HCT116 (cell line): ENCODE results near the gene FRMD4A. TPM values are rescaled to one million over a fixed set of nuclear protein-coding genes. Genes with fewer than 3 reads are reported as not detected.

ENCODE experiments used
- ATAC-seq: fragments of 200-7000 bp; cut with Tn5 transposase; 2 replicates; pipeline ENCODE4 v1.9.1; 2020; ENCODE audit warnings: mild to moderate bottlenecking, moderate library complexity
- BruUV-seq: library from RNA; stranded (reverse); fragments of 400-500 nt; replicated peaks from 2 replicates; lab custom pipeline; 2021; lab: Mats Ljungman, UMichigan
- CTCF ChIA-PET: fragments of 300-600 bp; sonication (Branson Sonifier 250); formaldehyde crosslinking; loops from one replicate; lab custom pipeline; 2021; ENCODE audit warnings: antibody characterized with exemption; lab: Charles Lee
- POLR2A ChIA-PET: fragments of 300-600, 350-600 bp; sonication (Branson Sonifier 250); formaldehyde crosslinking; loops from one replicate; lab custom pipeline; 2021; ENCODE audit warnings: antibody characterized with exemption; lab: Charles Lee
- RAD21 ChIA-PET, 2 experiments: fragments of 300-600 bp; sonication (Branson Sonifier 250); formaldehyde crosslinking; loops; one replicate each; lab custom pipeline; 2023; ENCODE audit warnings: low total read pairs in 2 of 2; ENCODE audit not compliant: uncharacterized antibody in 2 of 2, unreplicated experiment in 2 of 2, low non-redundant PET in 1 of 2; lab: Charles Lee
- DNase-seq: peaks from one replicate; pipeline ENCODE4 v3.0.0-alpha.2; 2010; ENCODE audit warnings: low read depth, low spot score
- H2AFZ ChIP-seq: fragments of 200-600 bp; shearing (Covaris generic), sonication (generic); 2 replicates; pipeline ENCODE4 v1.6.1; 2017; ENCODE audit warnings: low read depth, mixed run types, mixed read lengths, antibody characterized with exemption, low read length; ENCODE audit not compliant: poor library complexity, severe bottlenecking
- H3K27ac ChIP-seq: 2 replicates; pipeline ENCODE4 v1.5.1; 2012; ENCODE audit warnings: low read depth, low read length
- H3K27me3 ChIP-seq: fragments of 200-600 bp; sonication (generic); 2 replicates; pipeline ENCODE4 v1.6.1; 2016; ENCODE audit warnings: mixed run types, low read length, mixed read lengths; ENCODE audit not compliant: insufficient read depth
- H3K36me3 ChIP-seq, 2 experiments: fragments of 200-500 bp in 1 of 2; fragments of 200-600 bp in 1 of 2; sonication (Bioruptor generic) in 1 of 2; sonication (generic) in 1 of 2; 2 replicates each; pipeline versions ENCODE4 v1.5.1 to v1.6.1; 2014 to 2016; ENCODE audit warnings: low read length in 2 of 2, inconsistent platforms in 1 of 2, mixed read lengths in 1 of 2, mixed run types in 1 of 2; ENCODE audit not compliant: insufficient read depth in 2 of 2, control insufficient read depth in 1 of 2
- H3K4me1 ChIP-seq, 2 experiments: fragments of 200-600 bp in 1 of 2; sonication (generic) in 1 of 2; 2 replicates each; pipeline versions ENCODE4 v1.5.1 to v1.6.1; 2012 to 2017; ENCODE audit warnings: low read length in 2 of 2, inconsistent platforms in 1 of 2, mild to moderate bottlenecking in 1 of 2, mixed read lengths in 1 of 2, mixed run types in 1 of 2, moderate library complexity in 1 of 2; ENCODE audit not compliant: insufficient read depth in 2 of 2, control insufficient read depth in 1 of 2
- H3K4me2 ChIP-seq: fragments of 200-600 bp; sonication (generic); 2 replicates; pipeline ENCODE4 v1.6.1; 2017; ENCODE audit warnings: mixed run types, low read length, mixed read lengths
- H3K4me3 ChIP-seq, 2 experiments: fragments of 200-600 bp in 1 of 2; sonication (generic) in 1 of 2; replicated peaks in 1 of 2; 2 replicates each; pipeline ENCODE4 v1.5.1; 2011 to 2016; ENCODE audit warnings: low read length in 2 of 2, control low read depth in 1 of 2, low read depth in 1 of 2, mild to moderate bottlenecking in 1 of 2, mixed read lengths in 1 of 2, mixed run types in 1 of 2
- H3K79me2 ChIP-seq: fragments of 200-600 bp; sonication (generic); 2 replicates; pipeline ENCODE4 v1.6.1; 2017; ENCODE audit warnings: mild to moderate bottlenecking, mixed run types, low read length, moderate library complexity, mixed read lengths; ENCODE audit not compliant: insufficient read depth
- H3K9ac ChIP-seq: fragments of 200-600 bp; sonication (generic); 2 replicates; pipeline ENCODE4 v1.6.1; 2016; ENCODE audit warnings: low read length, mixed read lengths
- H3K9me2 ChIP-seq: fragments of 200-600 bp; sonication (generic), shearing (Covaris generic); 2 replicates; pipeline ENCODE4 v1.6.1; 2017; ENCODE audit warnings: mixed run types, mild to moderate bottlenecking, moderate library complexity; ENCODE audit not compliant: insufficient read depth
- H3K9me3 ChIP-seq, 2 experiments: fragments of 200-500 bp in 1 of 2; fragments of 200-600 bp in 1 of 2; sonication (Bioruptor generic) in 1 of 2; sonication (generic) in 1 of 2; 2 replicates each; pipeline ENCODE4 v1.6.1; 2014 to 2017; ENCODE audit warnings: low read length in 2 of 2, mixed read lengths in 2 of 2, inconsistent platforms in 1 of 2, low read depth in 1 of 2, mild to moderate bottlenecking in 1 of 2, mixed run types in 1 of 2, moderate library complexity in 1 of 2; ENCODE audit not compliant: control insufficient read depth in 1 of 2, insufficient read depth in 1 of 2
- H4K20me1 ChIP-seq: fragments of 200-600 bp; sonication (generic), shearing (Covaris generic); 2 replicates; pipeline ENCODE4 v1.6.1; 2017; ENCODE audit warnings: mixed run types, mild to moderate bottlenecking, moderate library complexity; ENCODE audit not compliant: insufficient read depth
- CBX3 ChIP-seq: IDR thresholded peaks from 2 replicates; pipeline ENCODE4 v1.6.1; 2012; ENCODE audit warnings: low read depth
- EZH2phosphoT487 ChIP-seq: fragments of 200-600 bp; IDR thresholded peaks from 2 replicates; pipeline ENCODE4 v1.6.1; 2018; ENCODE audit warnings: antibody characterized with exemption, borderline replicate concordance
- JUND ChIP-seq: IDR thresholded peaks from 2 replicates; pipeline ENCODE4 v1.6.1; 2012
- POLR2A ChIP-seq: IDR thresholded peaks from 2 replicates; pipeline ENCODE4 v1.7.0; 2011; ENCODE audit warnings: borderline replicate concordance; ENCODE audit not compliant: insufficient read depth, insufficient read length; ENCODE audit errors: extremely low read depth
- POLR2AphosphoS5 ChIP-seq: IDR thresholded peaks from 2 replicates; pipeline ENCODE4 v1.6.1; 2011; ENCODE audit warnings: mild to moderate bottlenecking, low read depth, low read length, moderate library complexity
- RAD21 ChIP-seq: IDR thresholded peaks from 2 replicates; pipeline ENCODE4 v1.6.1; 2012; ENCODE audit warnings: low read depth, mild to moderate bottlenecking
- SP1 ChIP-seq: IDR thresholded peaks from 2 replicates; pipeline ENCODE4 v1.6.1; 2012; ENCODE audit warnings: low read depth
- SRF ChIP-seq: IDR thresholded peaks from 2 replicates; pipeline ENCODE4 v1.6.1; 2012; ENCODE audit warnings: low read depth
- TCF7L2 ChIP-seq: IDR thresholded peaks from 2 replicates; pipeline ENCODE4 v1.7.0; 2011; ENCODE audit warnings: borderline replicate concordance, inconsistent platforms; ENCODE audit not compliant: insufficient read depth, insufficient read length; ENCODE audit errors: extremely low read depth
- YY1 ChIP-seq: IDR thresholded peaks from 2 replicates; pipeline ENCODE4 v1.6.1; 2011; ENCODE audit warnings: low read length, low read depth, moderate library complexity, mild to moderate bottlenecking; ENCODE audit not compliant: insufficient replicate concordance; ENCODE audit errors: extremely low read depth
- ZFX ChIP-seq: fragments of 450-650 bp; IDR thresholded peaks from 2 replicates; pipeline ENCODE4 v1.6.1; 2017
- ZNF274 ChIP-seq: fragments of 200-500 bp; sonication (Bioruptor generic); IDR thresholded peaks from 2 replicates; pipeline ENCODE4 v1.6.1; 2014; ENCODE audit warnings: mild to moderate bottlenecking, low read depth, low read length, inconsistent platforms
- intact Hi-C: fragments of 100-400 bp; cut with micrococcal nuclease; formaldehyde crosslinking; loops from 2 replicates; pipeline ENCODE4 v1.10.0; 2022
- total RNA-seq: library from RNA; stranded (reverse); gene quantifications from one replicate; pipeline ENCODE4 v1.2.1, GENCODE V29; 2021; ENCODE audit not compliant: unreplicated experiment
- TF ChIP-seq, protein P1 (sequence below): IDR thresholded peaks from 2 replicates; pipeline ENCODE4 v1.6.1; 2012

The FRMD4A gene
- total RNA-seq, 1 experiment from 2014 or later: 0.20 TPM

DNA sequence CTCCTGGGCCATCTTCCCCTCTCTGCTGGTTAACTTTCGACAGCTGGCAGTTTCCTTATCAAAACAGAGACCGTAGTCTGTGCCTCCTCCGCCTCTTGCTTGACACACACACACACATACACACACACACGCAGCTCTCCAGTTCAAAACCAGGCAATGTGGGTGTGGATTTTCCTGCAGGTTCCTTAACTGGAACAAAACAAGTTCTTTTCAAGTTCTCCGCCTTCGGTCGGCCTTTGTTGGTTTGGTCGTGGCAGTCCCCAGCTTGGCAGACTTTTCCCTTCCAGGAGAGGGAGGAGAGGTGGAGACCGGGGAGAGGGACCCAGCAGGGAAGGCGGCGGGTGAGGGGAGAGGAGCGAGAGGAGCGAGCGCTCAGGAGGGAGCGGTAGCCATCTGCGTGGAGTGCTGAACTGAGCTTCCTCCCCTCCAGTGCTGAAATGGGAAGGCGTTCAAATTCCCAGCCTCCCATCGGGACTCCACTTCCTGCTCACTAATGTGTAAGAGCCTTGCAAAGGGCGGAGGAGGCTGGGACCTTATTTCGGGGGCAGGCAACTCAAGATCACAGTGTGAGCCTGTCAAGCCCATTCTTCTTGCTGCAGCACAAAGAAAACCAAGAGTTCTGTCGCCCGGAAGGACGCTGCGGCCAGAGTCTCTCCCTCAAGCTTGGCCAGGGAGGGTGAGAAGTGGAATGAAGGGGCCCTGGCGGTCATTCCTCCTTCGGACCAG, 623.4 kb downstream of the FRMD4A start:
- H4K20me1 ChIP-seq: no peaks in the 10 kb centered on the region
- H3K9ac ChIP-seq: no peak overlapping the region
- H3K9me2 ChIP-seq: no peaks in the 10 kb centered on the region
- ChIA-PET RAD21 (no interaction called here), POLR2A (no interaction called here), CTCF (no interaction called here)
- no peaks in the 10 kb centered on the region for H3K9me3 ChIP-seq
- H3K4me2 ChIP-seq: no peak overlapping the region
- ATAC-seq (no peak), DNase-seq (no peak)
- no peak overlapping the region for H2AFZ ChIP-seq
- H3K27me3 ChIP-seq: no peaks in the 10 kb centered on the region
- no TSS peak for BruUV-seq
- H3K79me2 ChIP-seq: no peaks in the 10 kb centered on the region
- intact Hi-C loops: no loop called here
- no peak overlapping the region for H3K27ac ChIP-seq
- peaks cover 5 to 13% of the 10 kb centered on the region in 2 experiments for H3K4me1 ChIP-seq
- no peak for TF ChIP-seq SRF
- no peak for TF ChIP-seq CBX3
- TF ChIP-seq TCF7L2: no peak
- TF ChIP-seq EZH2phosphoT487: no peak
- TF ChIP-seq POLR2A: no peak
- no peak for TF ChIP-seq YY1
- no peaks in the 10 kb centered on the region for H3K36me3 ChIP-seq
- no peak overlapping the region for H3K4me3 ChIP-seq

GRCh38 chr10:13706604-13707003, 624.1 kb downstream of the FRMD4A start:
- no peak overlapping the region for H3K27ac ChIP-seq
- no peak overlapping the region for H3K4me3 ChIP-seq
- H3K79me2 ChIP-seq: no peaks in the 10 kb centered on the region
- ChIA-PET POLR2A (no interaction called here), CTCF (no interaction called here), RAD21 (no interaction called here)
- DNase-seq (no peak), ATAC-seq (no peak)
- H2AFZ ChIP-seq: no peak overlapping the region
- H3K36me3 ChIP-seq: no peaks in the 10 kb centered on the region
- peaks cover 5 to 10% of the 10 kb centered on the region in 2 experiments; a peak in 3 of 4 replicates for H3K4me1 ChIP-seq
- H4K20me1 ChIP-seq: no peaks in the 10 kb centered on the region
- intact Hi-C loops: no loop called here
- no peaks in the 10 kb centered on the region for H3K27me3 ChIP-seq
- H3K9me3 ChIP-seq: no peaks in the 10 kb centered on the region
- BruUV-seq: no TSS peak
- H3K4me2 ChIP-seq: no peak overlapping the region
- H3K9me2 ChIP-seq: no peaks in the 10 kb centered on the region
- no peak overlapping the region for H3K9ac ChIP-seq
- no peak for TF ChIP-seq JUND
- no peak for TF ChIP-seq RAD21
- no peak for TF ChIP-seq YY1
- no peak for TF ChIP-seq SP1
- no peak for TF ChIP-seq POLR2A
- TF ChIP-seq, protein P1, sequence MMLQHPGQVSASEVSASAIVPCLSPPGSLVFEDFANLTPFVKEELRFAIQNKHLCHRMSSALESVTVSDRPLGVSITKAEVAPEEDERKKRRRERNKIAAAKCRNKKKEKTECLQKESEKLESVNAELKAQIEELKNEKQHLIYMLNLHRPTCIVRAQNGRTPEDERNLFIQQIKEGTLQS: no peak
- TF ChIP-seq POLR2AphosphoS5: no peak
- no peak for TF ChIP-seq ZNF274
- no peak for TF ChIP-seq ZFX
